Measurements from ENCODE around the gene RHPN2. TPM values are rescaled to one million over a fixed set of nuclear protein-coding genes. Genes with fewer than 3 reads are reported as not detected.
A peak's percentile ranks its signal among the peaks of the same experiment; 100 is the strongest.

The RHPN2 gene
- total and polyA plus RNA-seq, 2 of the 13 experiments (the other 11 are each of a cell fraction or from before 2014, with no cell fraction given) = 20.3 to 48.0 TPM

GRCh38 chr19:32971715-32972540 is 92.8 kb downstream of the RHPN2 start, which contains the start of the genes CEP89 and FAAP24 (continued):
- TF ChIP-seq TRAFD1 (CRISPR knock-in tag; IDR thresholded peaks at IDR 0.05; ENCODE audit: borderline replicate concordance) (no peak), DMAP1 (CRISPR knock-in tag; IDR thresholded peaks at IDR 0.05) (0 out of 2 replicates have a peak, but pooled peaks have one; percentile 37), ZNF460 (CRISPR knock-in tag; IDR thresholded peaks at IDR 0.05; ENCODE audit: borderline replicate concordance) (no peak), ZBTB25 (CRISPR knock-in tag; IDR thresholded peaks at IDR 0.05) (peak; percentile 77; the same call in 1 of the 2 replicates), ZNF275 (CRISPR knock-in tag; IDR thresholded peaks at IDR 0.05; ENCODE audit: borderline replicate concordance) (no peak), ZBTB38 (CRISPR knock-in tag; IDR thresholded peaks at IDR 0.05) (no peak), MIER2 (CRISPR knock-in tag; IDR thresholded peaks at IDR 0.05) (no peak), ZSCAN9 (CRISPR knock-in tag; IDR thresholded peaks at IDR 0.05; ENCODE audit: borderline replicate concordance) (peak; percentile 21; the same call in 1 of the 2 replicates), RORA (CRISPR knock-in tag; IDR thresholded peaks at IDR 0.05) (no peak), ZNF580 (CRISPR knock-in tag; IDR thresholded peaks at IDR 0.05; ENCODE audit: borderline replicate concordance, low read depth) (peak; percentile 62; the same call in 1 of the 2 replicates), RBFOX2 (IDR thresholded peaks at IDR 0.05; ENCODE audit: low read depth, low read length) (peak; percentile 54), RELA (CRISPR knock-in tag; IDR thresholded peaks at IDR 0.05) (no peak), NONO (IDR thresholded peaks at IDR 0.05) (no peak), NONO (CRISPR knock-in tag; conservative IDR thresholded peaks at IDR 0.05) (no peak), GTF2F1 (IDR thresholded peaks at IDR 0.05; ENCODE audit: low read length) (no peak), ZBTB39 (CRISPR knock-in tag; IDR thresholded peaks at IDR 0.05) (no peak), TERF1 (CRISPR knock-in tag; IDR thresholded peaks at IDR 0.05) (peak; percentile 87; the same call in 1 of the 2 replicates), ZBTB8A (CRISPR knock-in tag; IDR thresholded peaks at IDR 0.05; ENCODE audit: borderline replicate concordance, low read depth) (no peak), ONECUT2 (CRISPR knock-in tag; IDR thresholded peaks at IDR 0.05) (no peak), ZNF496 (CRISPR knock-in tag; IDR thresholded peaks at IDR 0.05; ENCODE audit: insufficient replicate concordance) (no peak), MIXL1 (CRISPR knock-in tag; IDR thresholded peaks at IDR 0.05) (peak; percentile 51; the same call in 1 of the 2 replicates), ZNF768 (CRISPR knock-in tag; IDR thresholded peaks at IDR 0.05) (no peak), SYNCRIP (IDR thresholded peaks at IDR 0.05; ENCODE audit: insufficient read depth, low read depth, low read length) (no peak)

Measured in HepG2 (cell line).